Measurements from ENCODE around the gene SLC41A2.

- TF ChIP-seq CTCF (conservative IDR thresholded peaks at IDR 0.05): no peak
- TF ChIP-seq EZH2 (IDR thresholded peaks at IDR 0.05; ENCODE audit: low read depth): no peak
Observed at GRCh38 chr12:104911942-104912341, 46.1 kb downstream of the SLC41A2 start.
